ENCODE measurements around the gene ZBP1.

Gene ZBP1

DNA sequence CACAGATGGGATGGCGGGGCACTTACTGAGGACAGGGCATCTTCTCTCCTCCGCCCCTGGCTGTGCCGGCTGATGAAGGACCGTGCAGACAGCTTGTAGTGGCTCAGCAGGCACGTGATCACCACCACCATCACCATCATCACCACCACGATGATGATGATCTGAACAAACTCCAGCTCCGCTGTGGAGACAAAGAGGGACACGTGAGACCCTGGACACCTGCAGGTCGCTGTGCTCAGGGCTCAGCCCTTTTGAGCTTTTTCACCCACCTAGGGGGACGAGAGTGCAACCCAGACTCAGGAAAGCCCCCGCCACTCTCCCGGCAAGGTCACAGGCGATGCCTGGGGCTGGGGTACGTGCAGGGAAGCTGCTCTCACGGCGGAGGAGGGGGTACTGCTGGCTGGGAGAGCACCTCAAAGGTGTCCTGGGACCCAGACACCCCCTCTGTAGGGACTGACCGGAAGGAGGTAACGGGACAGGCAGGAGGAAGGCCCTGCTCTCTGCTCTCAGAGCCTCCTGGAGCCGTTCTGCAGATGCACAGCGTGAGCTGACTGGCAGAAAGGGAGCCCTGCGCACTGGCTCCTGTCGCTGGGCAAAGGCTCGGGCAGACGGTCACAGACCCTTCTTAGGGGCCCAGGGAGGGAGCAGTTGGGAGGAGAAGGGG, 39.4 kb upstream of the ZBP1 start:
- H3K23ac ChIP-seq (ENCODE audit: low read depth, low read length, poor library complexity), result peak overlapping the region; percentile 85
- H3K4ac ChIP-seq (ENCODE audit: low read length), result no peak overlapping the region
- H2BK5ac ChIP-seq (ENCODE audit: low read length), result peak overlapping the region; percentile 84
- no peak overlapping the region for H4K91ac ChIP-seq (ENCODE audit: low read depth, low read length, poor library complexity)
- peak overlapping the region; percentile 73 for H2BK12ac ChIP-seq (ENCODE audit: low read length)
- H3K4me1 ChIP-seq (ENCODE audit: control insufficient read depth in 2 of 2, insufficient read depth in 1 of 2, low read depth in 1 of 2, low read length in 2 of 2), result no peaks in the 10 kb centered on the region
- no peak overlapping the region for H2BK120ac ChIP-seq (ENCODE audit: low read depth, low read length)
- H2AK5ac ChIP-seq (ENCODE audit: low read depth, low read length), result no peak overlapping the region
- peak overlapping the region; percentile 92 for H4K8ac ChIP-seq (ENCODE audit: low read depth, low read length)
- peak overlapping the region; percentile 56 for H3K14ac ChIP-seq (ENCODE audit: low read length)
- no peaks in the 10 kb centered on the region for H3K36me3 ChIP-seq (replicated peaks in 1 of 2; ENCODE audit: control insufficient read depth in 2 of 2, insufficient read depth in 2 of 2, low read length in 2 of 2)
- no CpG with 5 or more reads among the region's 24 CpGs for WGBS, 2 donors (ENCODE audit: extremely low coverage in 2 of 2, insufficient read length in 2 of 2, insufficient replicate concordance in 1 of 2)
- H3K9ac ChIP-seq (ENCODE audit: low read depth, low read length, poor library complexity), result no peak overlapping the region
- no peaks in the 10 kb centered on the region for H3K79me1 ChIP-seq (ENCODE audit: low read depth, low read length)
- H3K27ac ChIP-seq (replicated peaks; ENCODE audit: low read length), result no peak overlapping the region
- no peak for DNase-seq (ENCODE audit: low spot score)
- H3K9me3 ChIP-seq (replicated peaks in 1 of 2; ENCODE audit: control insufficient read depth in 2 of 2, insufficient read depth in 1 of 2, low read depth in 1 of 2, low read length in 2 of 2), result no peaks in the 10 kb centered on the region
- no peak overlapping the region for H3K4me3 ChIP-seq (ENCODE audit: low read length in 2 of 2)
- no peak overlapping the region for H3K4me2 ChIP-seq (ENCODE audit: insufficient read depth, low read length, poor library complexity, severe bottlenecking)
- no peak overlapping the region for H2BK15ac ChIP-seq (ENCODE audit: low read length)
- H2AFZ ChIP-seq (ENCODE audit: low read length), result no peak overlapping the region
- peak overlapping the region; percentile 80 for H3K18ac ChIP-seq (ENCODE audit: low read length)
- H3K27me3 ChIP-seq (ENCODE audit: control insufficient read depth in 3 of 3, insufficient read depth in 3 of 3, low read depth in 1 of 3, low read length in 3 of 3), result no peaks in the 10 kb centered on the region

DNA sequence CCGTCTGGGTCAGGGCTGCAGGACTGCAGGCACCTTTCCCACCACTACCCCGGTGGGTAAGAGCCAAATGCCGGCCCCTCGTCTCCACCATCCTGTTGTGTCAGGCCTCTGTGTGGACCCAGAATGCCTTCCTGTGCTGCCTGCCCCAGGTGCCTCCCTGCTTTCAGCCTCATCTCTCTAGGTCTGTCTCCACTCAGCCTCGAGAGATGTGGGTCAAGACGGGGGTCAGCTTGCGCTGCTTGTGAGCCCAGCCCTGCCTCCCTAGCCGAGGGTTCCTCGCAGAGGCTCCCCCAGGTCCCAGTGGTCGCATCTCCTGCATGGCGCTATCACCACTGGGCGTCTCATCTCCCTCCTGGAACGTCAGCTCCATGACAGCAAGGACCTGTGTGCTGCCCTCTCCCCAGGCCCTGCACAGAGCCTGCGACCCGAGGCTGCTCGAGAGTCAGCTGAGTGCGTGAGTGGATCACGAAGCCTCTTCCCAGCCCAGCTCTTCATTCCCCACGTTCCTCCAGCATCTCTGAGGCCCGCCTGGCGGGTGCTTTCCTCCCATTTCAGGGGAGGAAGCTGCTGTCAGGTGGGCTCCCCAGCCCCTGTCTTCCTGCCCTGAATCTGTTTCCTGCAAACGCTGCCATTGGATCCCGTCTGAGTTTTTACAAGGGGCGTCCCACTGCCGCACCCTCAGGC, 38.7 kb upstream of the ZBP1 start:
- H2BK5ac ChIP-seq (ENCODE audit: low read length), result peak overlapping the region; percentile 84
- H2AK5ac ChIP-seq (ENCODE audit: low read depth, low read length), result peak overlapping the region; percentile 68
- WGBS, 2 donors (ENCODE audit: extremely low coverage in 2 of 2, insufficient read length in 2 of 2, insufficient replicate concordance in 1 of 2), result no CpG with 5 or more reads among the region's 25 CpGs
- H3K4me2 ChIP-seq (ENCODE audit: insufficient read depth, low read length, poor library complexity, severe bottlenecking), result no peak overlapping the region
- peak overlapping the region; percentile 59 for H3K23ac ChIP-seq (ENCODE audit: low read depth, low read length, poor library complexity)
- H3K9ac ChIP-seq (ENCODE audit: low read depth, low read length, poor library complexity), result peak overlapping the region; percentile 47
- no peak overlapping the region for H2BK120ac ChIP-seq (ENCODE audit: low read depth, low read length)
- no peak overlapping the region for H2BK12ac ChIP-seq (ENCODE audit: low read length)
- H3K4me1 ChIP-seq (ENCODE audit: control insufficient read depth in 2 of 2, insufficient read depth in 1 of 2, low read depth in 1 of 2, low read length in 2 of 2), result peaks cover 0 to 1% of the 10 kb centered on the region in 2 donors
- no peaks in the 10 kb centered on the region for H3K36me3 ChIP-seq (replicated peaks in 1 of 2; ENCODE audit: control insufficient read depth in 2 of 2, insufficient read depth in 2 of 2, low read length in 2 of 2)
- H3K14ac ChIP-seq (ENCODE audit: low read length), result no peak overlapping the region
- H2BK15ac ChIP-seq (ENCODE audit: low read length), result no peak overlapping the region
- H3K4ac ChIP-seq (ENCODE audit: low read length), result no peak overlapping the region
- DNase-seq (ENCODE audit: low spot score), result no peak
- H3K27ac ChIP-seq (replicated peaks; ENCODE audit: low read length), result no peak overlapping the region
- H2AFZ ChIP-seq (ENCODE audit: low read length), result no peak overlapping the region
- H3K27me3 ChIP-seq (ENCODE audit: control insufficient read depth in 3 of 3, insufficient read depth in 3 of 3, low read depth in 1 of 3, low read length in 3 of 3), result no peaks in the 10 kb centered on the region
- no peak overlapping the region for H4K91ac ChIP-seq (ENCODE audit: low read depth, low read length, poor library complexity)
- no peak overlapping the region for H4K8ac ChIP-seq (ENCODE audit: low read depth, low read length)
- no peak overlapping the region for H3K4me3 ChIP-seq (ENCODE audit: low read length in 2 of 2)
- H3K9me3 ChIP-seq (replicated peaks in 1 of 2; ENCODE audit: control insufficient read depth in 2 of 2, insufficient read depth in 1 of 2, low read depth in 1 of 2, low read length in 2 of 2), result no peaks in the 10 kb centered on the region
- H3K18ac ChIP-seq (ENCODE audit: low read length), result peak overlapping the region; percentile 78
- H3K79me1 ChIP-seq (ENCODE audit: low read depth, low read length), result no peaks in the 10 kb centered on the region

DNA sequence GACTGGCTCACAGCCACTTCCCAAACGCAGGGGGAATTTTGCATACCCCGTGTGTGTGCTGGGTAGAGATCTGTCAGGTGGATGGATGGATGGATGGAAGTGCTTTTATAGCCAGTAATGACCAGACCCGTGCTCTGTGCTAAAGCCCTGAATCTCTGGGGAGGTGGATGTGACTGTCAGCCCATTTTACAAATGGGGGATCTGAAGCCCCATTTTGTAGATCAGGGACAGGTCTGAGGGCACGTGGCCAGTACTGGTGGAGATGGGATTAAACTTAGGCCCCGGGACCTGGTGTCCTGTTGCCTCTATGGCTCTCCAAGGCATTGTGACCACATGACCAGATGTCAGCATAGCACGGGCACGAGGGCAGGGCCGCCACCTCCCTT, 38.2 kb upstream of the ZBP1 start:
- Histone ChIP-seq H3K9ac (ENCODE audit: low read depth, low read length, poor library complexity) (no peak overlapping the region), H3K27me3 (ENCODE audit: control insufficient read depth in 3 of 3, insufficient read depth in 3 of 3, low read depth in 1 of 3, low read length in 3 of 3) (no peaks in the 10 kb centered on the region), H3K27ac (replicated peaks; ENCODE audit: low read length) (no peak overlapping the region), H3K4me2 (ENCODE audit: insufficient read depth, low read length, poor library complexity, severe bottlenecking) (no peak overlapping the region), H2BK15ac (ENCODE audit: low read length) (no peak overlapping the region), H4K91ac (ENCODE audit: low read depth, low read length, poor library complexity) (no peak overlapping the region), H3K18ac (ENCODE audit: low read length) (peak overlapping the region; percentile 27), H2BK120ac (ENCODE audit: low read depth, low read length) (no peak overlapping the region), H3K9me3 (replicated peaks in 1 of 2; ENCODE audit: control insufficient read depth in 2 of 2, insufficient read depth in 1 of 2, low read depth in 1 of 2, low read length in 2 of 2) (no peaks in the 10 kb centered on the region), H2AFZ (ENCODE audit: low read length) (no peak overlapping the region), H3K36me3 (replicated peaks in 1 of 2; ENCODE audit: control insufficient read depth in 2 of 2, insufficient read depth in 2 of 2, low read length in 2 of 2) (no peaks in the 10 kb centered on the region), H3K4me3 (ENCODE audit: low read length in 2 of 2) (no peak overlapping the region), H2BK5ac (ENCODE audit: low read length) (peak overlapping the region; percentile 48), H2AK5ac (ENCODE audit: low read depth, low read length) (no peak overlapping the region), H2BK12ac (ENCODE audit: low read length) (peak overlapping the region; percentile 34), H3K4me1 (ENCODE audit: control insufficient read depth in 2 of 2, insufficient read depth in 1 of 2, low read depth in 1 of 2, low read length in 2 of 2) (peaks cover 0 to 1% of the 10 kb centered on the region in 2 donors), H3K23ac (ENCODE audit: low read depth, low read length, poor library complexity) (peak overlapping the region; percentile 34), H3K14ac (ENCODE audit: low read length) (peak overlapping the region; percentile 86), H3K4ac (ENCODE audit: low read length) (no peak overlapping the region), H4K8ac (ENCODE audit: low read depth, low read length) (no peak overlapping the region), H3K79me1 (ENCODE audit: low read depth, low read length) (no peaks in the 10 kb centered on the region)
- DNase-seq (ENCODE audit: low spot score), result no peak
- WGBS, 2 donors (ENCODE audit: extremely low coverage in 2 of 2, insufficient read length in 2 of 2, insufficient replicate concordance in 1 of 2), result no CpG with 5 or more reads among the region's 8 CpGs

Measured in neuronal stem cell (in vitro differentiated cells).